ENCODE data around the gene TMEM33.

TMEM33 gene

GRCh38 chr4:41998019-41998418 is 62.8 kb downstream of the TMEM33 start:
- no peak for TF ChIP-seq CTCF (IDR thresholded peaks at IDR 0.05; ENCODE audit: low read depth, low read length)
- DNase-seq (ENCODE audit: extremely low read depth, low read depth), result no peak

GRCh38 chr4:41999321-41999720 is 64.1 kb downstream of the TMEM33 start:
- no peak for DNase-seq (ENCODE audit: extremely low read depth, low read depth)
- no peak for TF ChIP-seq CTCF (IDR thresholded peaks at IDR 0.05; ENCODE audit: low read depth, low read length)

GRCh38 chr4:42008011-42008786 is 73.0 kb downstream of the TMEM33 start:
- TF ChIP-seq CTCF (IDR thresholded peaks at IDR 0.05; ENCODE audit: low read depth, low read length), result no peak
- DNase-seq (ENCODE audit: extremely low read depth, low read depth), result no peak

Measured in AG09319 (cell line).